Activated B cell treated with CpG ODN at 0.5 μM for 24 hours (primary cell): ENCODE data around the gene FHAD1. TPM values are rescaled to one million over a fixed set of nuclear protein-coding genes. Genes with fewer than 3 reads are reported as not detected.

Source experiments
- ATAC-seq: fragments of 200-7000 bp; cut with Tn5 transposase; one replicate; pipeline ENCODE4 v1.10.0; 2021; ENCODE audit warnings: low read depth, mild to moderate bottlenecking, moderate library complexity
- CTCF ChIA-PET: fragments of 350-600 bp; sonication (Branson Sonifier 250); formaldehyde crosslinking; loops from one replicate; lab custom pipeline; 2021; ENCODE audit warnings: antibody characterized with exemption; lab: Charles Lee
- POLR2A ChIA-PET: fragments of 350-600 bp; sonication (Branson Sonifier 250); formaldehyde crosslinking; loops from one replicate; lab custom pipeline; 2021; ENCODE audit warnings: antibody characterized with exemption; lab: Charles Lee
- DNase-seq: peaks from one replicate; pipeline ENCODE4 v3.0.0; 2022
- H3K27ac Mint-ChIP-seq: one replicate; pipeline ENCODE4 v1.8.0; 2020; ENCODE audit warnings: mixed read lengths
- H3K27me3 Mint-ChIP-seq: one replicate; pipeline ENCODE4 v1.8.0; 2021; ENCODE audit warnings: mixed read lengths
- H3K36me3 Mint-ChIP-seq: one replicate; pipeline ENCODE4 v1.8.0; 2021; ENCODE audit warnings: low read depth, mixed read lengths
- H3K4me1 Mint-ChIP-seq: one replicate; pipeline ENCODE4 v1.8.0; 2021; ENCODE audit warnings: mixed read lengths
- H3K4me3 Mint-ChIP-seq: one replicate; pipeline ENCODE4 v1.8.0; 2020; ENCODE audit warnings: mild to moderate bottlenecking, mixed read lengths
- H3K9me3 Mint-ChIP-seq: one replicate; pipeline ENCODE4 v1.8.0; 2020; ENCODE audit warnings: mixed read lengths
- intact Hi-C: fragments of 100-400 bp; cut with micrococcal nuclease; formaldehyde crosslinking; loops from one replicate; pipeline ENCODE4 v1.15.1; 2024
- total RNA-seq: library from RNA; stranded (reverse); gene quantifications from 2 replicates; pipeline ENCODE4 v1.2.3, GENCODE V29; 2022
- TF ChIP-seq, protein P1 (sequence below): fragments of 200-600 bp; IDR thresholded peaks from one replicate; pipeline ENCODE4 v1.8.0; 2022; ENCODE audit warnings: antibody characterized with exemption, mild to moderate bottlenecking

The FHAD1 gene
- total RNA-seq, 1 donor from 2014 or later, result not detected

DNA sequence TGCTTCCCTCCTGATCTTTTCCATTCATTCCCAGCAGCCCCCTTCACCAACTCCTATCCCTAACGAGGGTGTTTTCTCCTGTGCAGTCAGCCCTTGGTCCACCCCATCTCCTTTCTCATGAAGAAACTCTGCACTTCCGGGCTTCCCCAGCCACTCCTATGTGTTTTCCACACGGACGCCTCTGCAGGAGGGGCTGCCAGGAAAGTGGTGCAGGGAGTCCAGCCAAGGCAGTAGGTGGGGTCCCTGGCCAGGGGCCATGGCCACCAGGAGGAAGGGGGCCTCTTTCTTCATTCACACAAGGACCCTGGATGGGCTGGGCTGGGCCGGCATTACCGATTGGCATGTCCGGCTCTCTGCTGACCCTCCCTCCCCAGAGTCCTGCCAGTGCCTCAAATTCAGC, 89.8 kb downstream of the FHAD1 start:
- H3K4me3 Mint-ChIP-seq, result no peak overlapping the region
- no peaks in the 10 kb centered on the region for H3K4me1 Mint-ChIP-seq
- H3K27me3 Mint-ChIP-seq, result peaks cover 10% of the 10 kb centered on the region
- POLR2A ChIA-PET, result no interaction called here
- H3K9me3 Mint-ChIP-seq, result no peaks in the 10 kb centered on the region
- DNase-seq, result no peak
- no peak for ATAC-seq
- H3K36me3 Mint-ChIP-seq, result no peaks in the 10 kb centered on the region
- intact Hi-C loops, result no loop called here
- no peak overlapping the region for H3K27ac Mint-ChIP-seq
- TF ChIP-seq, protein P1, sequence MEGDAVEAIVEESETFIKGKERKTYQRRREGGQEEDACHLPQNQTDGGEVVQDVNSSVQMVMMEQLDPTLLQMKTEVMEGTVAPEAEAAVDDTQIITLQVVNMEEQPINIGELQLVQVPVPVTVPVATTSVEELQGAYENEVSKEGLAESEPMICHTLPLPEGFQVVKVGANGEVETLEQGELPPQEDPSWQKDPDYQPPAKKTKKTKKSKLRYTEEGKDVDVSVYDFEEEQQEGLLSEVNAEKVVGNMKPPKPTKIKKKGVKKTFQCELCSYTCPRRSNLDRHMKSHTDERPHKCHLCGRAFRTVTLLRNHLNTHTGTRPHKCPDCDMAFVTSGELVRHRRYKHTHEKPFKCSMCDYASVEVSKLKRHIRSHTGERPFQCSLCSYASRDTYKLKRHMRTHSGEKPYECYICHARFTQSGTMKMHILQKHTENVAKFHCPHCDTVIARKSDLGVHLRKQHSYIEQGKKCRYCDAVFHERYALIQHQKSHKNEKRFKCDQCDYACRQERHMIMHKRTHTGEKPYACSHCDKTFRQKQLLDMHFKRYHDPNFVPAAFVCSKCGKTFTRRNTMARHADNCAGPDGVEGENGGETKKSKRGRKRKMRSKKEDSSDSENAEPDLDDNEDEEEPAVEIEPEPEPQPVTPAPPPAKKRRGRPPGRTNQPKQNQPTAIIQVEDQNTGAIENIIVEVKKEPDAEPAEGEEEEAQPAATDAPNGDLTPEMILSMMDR, result no peak
- CTCF ChIA-PET, result no interaction called here

DNA sequence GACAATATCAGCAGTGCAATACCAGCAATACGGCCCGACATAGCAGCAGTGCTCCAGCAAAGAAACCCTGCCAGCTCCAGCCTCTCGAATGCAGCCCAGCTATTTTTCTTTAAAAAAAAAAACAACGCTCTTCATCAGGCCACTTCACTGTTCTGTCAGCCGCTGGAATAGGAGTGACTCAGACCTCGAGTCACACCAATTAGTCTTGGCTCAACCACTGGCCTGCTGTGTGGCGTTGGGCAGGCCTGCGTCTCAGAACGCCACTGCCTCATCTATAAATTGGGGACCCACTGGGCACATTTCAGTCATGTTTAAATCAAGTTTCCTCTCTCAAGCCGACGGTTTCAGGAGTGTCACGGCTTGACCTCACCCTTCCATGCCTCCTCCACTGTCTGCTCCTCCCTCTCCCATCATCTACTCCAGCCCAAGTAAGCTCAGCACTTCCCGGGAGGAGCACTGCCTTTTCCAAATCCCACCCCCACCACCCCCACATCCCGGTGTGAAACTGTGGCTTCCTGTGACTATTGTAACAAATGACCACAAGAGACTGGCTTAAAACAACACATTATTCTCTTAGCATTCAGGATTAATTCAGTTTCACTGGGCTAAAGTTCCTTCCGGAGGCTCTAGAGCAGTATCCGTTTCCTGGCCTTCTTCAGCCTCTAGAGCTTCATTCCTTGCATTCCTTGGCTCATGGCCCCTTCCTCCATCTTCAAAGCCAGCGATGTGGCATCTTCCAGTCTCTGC, 90.8 kb downstream of the FHAD1 start:
- Mint-ChIP-seq H3K4me3 (no peak overlapping the region), H3K27ac (no peak overlapping the region), H3K27me3 (peaks cover 10% of the 10 kb centered on the region), H3K36me3 (no peaks in the 10 kb centered on the region), H3K9me3 (no peaks in the 10 kb centered on the region), H3K4me1 (no peaks in the 10 kb centered on the region)
- ChIA-PET CTCF (no interaction called here), POLR2A (no interaction called here)
- intact Hi-C loops, result no loop called here
- no peak for DNase-seq
- TF ChIP-seq, protein P1, result no peak
- ATAC-seq, result no peak

DNA sequence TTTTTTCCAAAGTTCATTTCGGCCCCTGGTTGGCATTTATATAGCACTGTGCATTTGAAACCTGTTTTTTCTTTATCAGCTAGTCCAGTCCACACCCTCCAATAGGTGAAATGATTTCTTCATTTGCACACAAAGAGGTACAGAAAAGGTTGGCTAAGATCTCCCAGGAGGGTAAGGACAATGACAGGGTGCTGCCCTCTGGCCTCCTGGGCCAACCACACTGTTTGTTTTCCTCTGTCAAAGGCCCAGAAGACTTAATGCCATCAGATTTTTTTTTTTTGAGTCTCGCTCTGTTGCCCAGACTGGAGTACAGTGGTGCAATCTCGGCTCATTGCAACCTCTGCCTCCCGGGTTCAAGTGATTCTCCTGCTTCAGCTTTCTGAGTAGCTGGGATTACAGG, 92.5 kb downstream of the FHAD1 start:
- Mint-ChIP-seq H3K36me3 (no peaks in the 10 kb centered on the region), H3K4me1 (no peaks in the 10 kb centered on the region), H3K27ac (no peak overlapping the region), H3K9me3 (no peaks in the 10 kb centered on the region), H3K4me3 (no peak overlapping the region), H3K27me3 (peaks cover 23% of the 10 kb centered on the region)
- no peak for ATAC-seq
- ChIA-PET POLR2A (no interaction called here), CTCF (interaction anchor here (1.8 kb wide), 1 partner anchor 16 kb away, joined by 7 read pairs; no protein-coding TSS in a partner anchor)
- intact Hi-C loops, result no loop called here
- TF ChIP-seq, protein P1, result no peak
- DNase-seq, result no peak

DNA sequence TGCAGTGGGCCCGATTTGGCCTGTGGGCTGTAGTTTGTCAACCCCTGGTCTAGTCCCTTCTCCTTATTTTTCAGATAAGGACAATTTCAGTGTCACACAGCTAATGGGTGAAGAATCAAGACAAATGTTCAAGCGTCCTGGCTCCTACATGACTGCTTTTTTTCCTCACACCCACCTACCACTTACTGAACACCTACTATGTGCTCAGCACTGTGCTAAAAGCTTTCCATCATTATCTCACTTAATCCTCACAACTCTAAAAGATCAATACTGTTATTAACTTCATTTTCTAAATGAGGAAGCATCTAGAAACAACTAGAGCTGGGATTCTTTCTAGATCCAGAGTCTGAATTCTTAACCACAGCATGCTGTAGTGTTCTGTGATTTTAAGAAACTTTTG, 94.2 kb downstream of the FHAD1 start:
- no peaks in the 10 kb centered on the region for H3K9me3 Mint-ChIP-seq
- H3K4me1 Mint-ChIP-seq, result peaks cover 11% of the 10 kb centered on the region
- H3K27me3 Mint-ChIP-seq, result peaks cover 30% of the 10 kb centered on the region
- ChIA-PET POLR2A (no interaction called here), CTCF (interaction anchor here (1.8 kb wide), 1 partner anchor 17 kb away, joined by 7 read pairs; no protein-coding TSS in a partner anchor)
- no peak overlapping the region for H3K27ac Mint-ChIP-seq
- intact Hi-C loops, result no loop called here
- TF ChIP-seq, protein P1, result no peak
- no peak for DNase-seq
- no peak overlapping the region for H3K4me3 Mint-ChIP-seq
- no peak for ATAC-seq
- no peaks in the 10 kb centered on the region for H3K36me3 Mint-ChIP-seq

DNA sequence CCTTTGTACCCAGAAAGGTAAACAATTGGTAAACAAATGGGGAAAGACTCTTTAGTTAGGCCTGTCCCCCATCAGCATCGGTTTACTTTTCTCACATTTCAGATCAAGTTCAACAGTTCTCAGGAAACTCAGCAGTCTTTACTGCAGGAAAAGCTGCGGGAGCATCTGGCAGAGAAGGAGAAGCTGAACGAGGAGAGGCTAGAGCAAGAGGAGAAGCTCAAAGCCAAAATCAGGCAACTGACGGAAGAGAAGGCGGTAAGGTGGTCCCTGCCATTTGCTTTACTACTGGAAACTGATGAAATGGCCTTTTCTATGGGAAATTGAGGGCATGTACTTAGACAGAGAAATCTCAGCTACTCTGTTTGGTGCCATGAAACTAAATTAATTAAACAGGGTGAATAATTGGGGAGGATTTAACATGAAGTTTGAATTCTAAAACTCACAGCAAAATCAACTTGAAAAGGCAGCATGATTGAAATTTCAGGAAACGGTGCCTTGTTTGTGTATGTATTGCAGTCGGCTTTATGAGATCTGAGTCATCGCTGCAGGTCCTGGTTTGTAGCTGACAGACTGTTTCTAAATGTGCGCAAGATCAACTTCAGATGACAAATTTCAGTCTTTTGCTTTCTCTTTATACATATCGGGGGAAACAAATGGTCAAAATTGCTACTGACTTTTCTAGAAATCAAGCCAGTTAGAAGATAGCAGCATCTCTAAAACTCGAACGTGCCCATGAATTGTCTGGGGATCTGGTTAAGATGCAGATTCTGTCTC, 94.8 kb downstream of the FHAD1 start:
- intact Hi-C loops, result no loop called here
- Mint-ChIP-seq H3K36me3 (no peaks in the 10 kb centered on the region), H3K4me1 (peaks cover 12% of the 10 kb centered on the region), H3K27ac (no peak overlapping the region), H3K4me3 (no peak overlapping the region), H3K9me3 (no peaks in the 10 kb centered on the region), H3K27me3 (peaks cover 30% of the 10 kb centered on the region)
- CTCF ChIA-PET, result no interaction called here
- DNase-seq, result no peak
- ATAC-seq, result no peak
- TF ChIP-seq, protein P1, result no peak
- POLR2A ChIA-PET, result no interaction called here
